Neural cell (in vitro differentiated cells): ENCODE results near the gene ZDHHC14. TPM values are rescaled to one million over a fixed set of nuclear protein-coding genes. Genes with fewer than 3 reads are reported as not detected.

ENCODE experiments used
- H2AFZ ChIP-seq: fragments of 200-600, 300-800 bp; sonication (generic), shearing (Covaris generic); 2 replicates; pipeline ENCODE4 v1.6.0; 2014; ENCODE audit warnings: low read depth, mild to moderate bottlenecking, antibody characterized with exemption, low read length, moderate library complexity
- H3F3A ChIP-seq: fragments of 200-600 bp; shearing (Covaris generic); 2 replicates; pipeline ENCODE4 v1.6.1; 2016; ENCODE audit warnings: mild to moderate bottlenecking, moderate library complexity, mixed read lengths, antibody characterized with exemption, low read length; ENCODE audit not compliant: insufficient read depth, poor library complexity, severe bottlenecking
- H3K27ac ChIP-seq: fragments of 200-600, 300-800 bp; sonication (generic), shearing (Covaris generic); 2 replicates; pipeline ENCODE4 v1.5.1; 2014; ENCODE audit warnings: mild to moderate bottlenecking, low read length, moderate library complexity
- H3K27me3 ChIP-seq: fragments of 300-800, 200-600 bp; sonication (generic), shearing (Covaris generic); 2 replicates; pipeline ENCODE4 v1.6.0; 2014; ENCODE audit warnings: mild to moderate bottlenecking, low read depth, low read length, moderate library complexity; ENCODE audit not compliant: insufficient read depth
- H3K36me3 ChIP-seq: fragments of 300-800, 200-600 bp; sonication (generic), shearing (Covaris generic); 2 replicates; pipeline ENCODE4 v1.5.1; 2014; ENCODE audit warnings: mild to moderate bottlenecking, antibody characterized with exemption, low read length, moderate library complexity; ENCODE audit not compliant: insufficient read depth
- H3K4me2 ChIP-seq: fragments of 300-800, 200-600 bp; sonication (generic), shearing (Covaris generic); 2 replicates; pipeline ENCODE4 v1.6.0; 2014; ENCODE audit warnings: mild to moderate bottlenecking, low read length
- H3K4me3 ChIP-seq: fragments of 300-800, 200-600 bp; sonication (generic), shearing (Covaris generic); 2 replicates; pipeline ENCODE4 v1.5.1; 2014; ENCODE audit warnings: mild to moderate bottlenecking, low read length, moderate library complexity
- H3K79me2 ChIP-seq: fragments of 200-600 bp; shearing (Covaris generic); replicated peaks from 2 replicates; pipeline ENCODE4 v1.6.0; 2014; ENCODE audit warnings: mild to moderate bottlenecking, low read length, moderate library complexity; ENCODE audit not compliant: insufficient read depth
- H3K9ac ChIP-seq: fragments of 300-800, 200-600 bp; sonication (generic), shearing (Covaris generic); 2 replicates; pipeline ENCODE4 v1.6.1; 2016; ENCODE audit warnings: mild to moderate bottlenecking, low read length, mixed read lengths
- H3K9me2 ChIP-seq: fragments of 200-600 bp; shearing (Covaris generic); 2 replicates; pipeline ENCODE4 v1.6.1; 2016; ENCODE audit warnings: mild to moderate bottlenecking, low read length, mixed read lengths; ENCODE audit not compliant: insufficient read depth
- H3K9me3 ChIP-seq: fragments of 200-600, 300-800 bp; sonication (generic), shearing (Covaris generic); 2 replicates; pipeline ENCODE4 v1.6.1; 2016; ENCODE audit warnings: mild to moderate bottlenecking, mixed run types, low read length, moderate library complexity, mixed read lengths
- H4K20me1 ChIP-seq: fragments of 200-600 bp; shearing (Covaris generic); 2 replicates; pipeline ENCODE4 v1.6.1; 2016; ENCODE audit warnings: mild to moderate bottlenecking, mixed run types; ENCODE audit not compliant: insufficient read depth
- CTCF ChIP-seq: fragments of 450-650 bp; IDR thresholded peaks from 2 replicates; pipeline ENCODE4 v1.5.1; 2014; ENCODE audit warnings: antibody characterized with exemption, mild to moderate bottlenecking, moderate library complexity; ENCODE audit not compliant: poor library complexity, severe bottlenecking
- EP300 ChIP-seq: fragments of 450-650 bp; conservative IDR thresholded peaks from 2 replicates; pipeline ENCODE4 v1.6.1; 2014; ENCODE audit warnings: antibody characterized with exemption, mild to moderate bottlenecking, moderate library complexity; ENCODE audit not compliant: poor library complexity, severe bottlenecking
- EZH2 ChIP-seq: fragments of 200-600, 300-800 bp; shearing (Covaris generic), sonication (generic); IDR thresholded peaks from 2 replicates; pipeline ENCODE4 v1.6.1; 2014; ENCODE audit warnings: antibody characterized with exemption, low read length, borderline replicate concordance, mild to moderate bottlenecking; ENCODE audit not compliant: insufficient read depth, poor library complexity, severe bottlenecking
- MXI1 ChIP-seq: fragments of 450-650 bp; conservative IDR thresholded peaks from 2 replicates; pipeline ENCODE4 v1.6.1; 2014; ENCODE audit warnings: antibody characterized with exemption, mild to moderate bottlenecking; ENCODE audit not compliant: poor library complexity, severe bottlenecking
- POLR2AphosphoS5 ChIP-seq: IDR thresholded peaks from 2 replicates; pipeline ENCODE4 v1.6.1; 2012
- RAD21 ChIP-seq: fragments of 450-650 bp; conservative IDR thresholded peaks from 2 replicates; pipeline ENCODE4 v1.6.1; 2014; ENCODE audit warnings: antibody characterized with exemption, mild to moderate bottlenecking, moderate library complexity
- SMC3 ChIP-seq: fragments of 450-650 bp; conservative IDR thresholded peaks from 2 replicates; pipeline ENCODE4 v1.6.1; 2014; ENCODE audit warnings: antibody characterized with exemption, mild to moderate bottlenecking, moderate library complexity; ENCODE audit not compliant: poor library complexity
- TAF1 ChIP-seq: IDR thresholded peaks from 2 replicates; pipeline ENCODE4 v1.6.1; 2012; ENCODE audit warnings: low read depth
- polyA plus RNA-seq: library from polyadenylated mRNA; depleted of rRNA; stranded (reverse); fragments of >200 nt; gene quantifications from 2 replicates; pipeline ENCODE4 v1.2.3, GENCODE V29; 2014
- TF ChIP-seq, protein P1 (sequence below): IDR thresholded peaks from 2 replicates; pipeline ENCODE4 v1.6.1; 2012; ENCODE audit warnings: borderline replicate concordance

The ZDHHC14 gene
- polyA plus RNA-seq, 1 donor from 2014 or later, result 4.1 TPM

DNA sequence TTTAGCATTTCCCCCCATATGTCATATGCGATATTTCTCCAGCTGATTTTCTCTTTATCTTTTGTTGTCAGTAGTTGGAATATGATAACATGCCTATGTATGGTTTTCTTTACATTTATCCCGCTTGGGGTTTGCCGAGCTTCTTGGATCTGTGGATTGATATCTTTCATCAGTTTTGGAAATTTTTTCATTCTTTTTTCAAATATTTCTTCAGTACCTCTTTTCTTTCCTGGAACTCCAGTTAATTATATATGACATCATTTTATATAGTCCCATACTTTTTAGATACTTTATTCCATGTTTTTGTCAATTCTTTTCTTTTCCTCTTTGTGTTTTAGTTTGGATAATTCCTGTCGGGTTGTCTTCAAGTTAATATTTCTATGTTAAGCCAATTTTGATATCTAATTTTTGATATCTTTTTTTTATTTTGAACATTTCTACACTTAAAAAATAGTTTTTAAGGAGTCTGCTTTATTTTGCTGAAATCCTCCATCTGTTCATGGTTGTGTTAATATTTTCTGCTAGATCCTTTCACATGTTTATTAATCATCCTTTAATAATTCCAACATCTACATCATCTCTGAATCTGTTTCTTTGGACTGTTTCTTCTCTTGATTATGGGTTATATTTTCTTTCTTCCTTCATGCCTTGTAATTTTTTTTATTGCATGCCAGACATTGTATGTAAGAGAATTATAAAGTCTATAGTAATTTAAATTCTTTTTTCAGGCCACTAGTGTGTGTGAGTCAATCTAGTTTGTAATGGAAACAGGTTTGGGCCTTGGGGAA is 9.5 kb downstream of the ZDHHC14 start:
- Histone ChIP-seq H3K9me3 (peaks cover 12% of the 10 kb centered on the region), H3K27me3 (no peaks in the 10 kb centered on the region), H3K36me3 (no peaks in the 10 kb centered on the region), H3K4me3 (no peak overlapping the region), H3K9me2 (no peaks in the 10 kb centered on the region), H3K4me2 (no peak overlapping the region), H3K79me2 (no peaks in the 10 kb centered on the region), H2AFZ (no peak overlapping the region), H3F3A (peaks cover 2% of the 10 kb centered on the region), H3K9ac (no peak overlapping the region), H3K27ac (no peak overlapping the region), H4K20me1 (no peaks in the 10 kb centered on the region)
- no peak for TF ChIP-seq TAF1
- TF ChIP-seq CTCF, result no peak
- no peak for TF ChIP-seq POLR2AphosphoS5
- no peak for TF ChIP-seq MXI1
- TF ChIP-seq EP300, result no peak
- no peak for TF ChIP-seq RAD21

- no peaks in the 10 kb centered on the region for H3K9me2 ChIP-seq
- no peak for TF ChIP-seq TAF1
- TF ChIP-seq POLR2AphosphoS5, result no peak
- TF ChIP-seq EP300, result no peak
- no peak for TF ChIP-seq RAD21
- no peaks in the 10 kb centered on the region for H3K36me3 ChIP-seq
- no peaks in the 10 kb centered on the region for H3K27me3 ChIP-seq
- no peaks in the 10 kb centered on the region for H3F3A ChIP-seq
- H3K4me3 ChIP-seq, result no peak overlapping the region
- H3K4me2 ChIP-seq, result no peak overlapping the region
- H4K20me1 ChIP-seq, result no peaks in the 10 kb centered on the region
- H3K9me3 ChIP-seq, result peaks cover 12% of the 10 kb centered on the region
- H3K9ac ChIP-seq, result no peak overlapping the region
- no peaks in the 10 kb centered on the region for H3K79me2 ChIP-seq
- no peak overlapping the region for H3K27ac ChIP-seq
- no peak overlapping the region for H2AFZ ChIP-seq
These were observed 12.1 kb downstream of the ZDHHC14 start for GRCh38 chr6:157392927-157393668.

DNA sequence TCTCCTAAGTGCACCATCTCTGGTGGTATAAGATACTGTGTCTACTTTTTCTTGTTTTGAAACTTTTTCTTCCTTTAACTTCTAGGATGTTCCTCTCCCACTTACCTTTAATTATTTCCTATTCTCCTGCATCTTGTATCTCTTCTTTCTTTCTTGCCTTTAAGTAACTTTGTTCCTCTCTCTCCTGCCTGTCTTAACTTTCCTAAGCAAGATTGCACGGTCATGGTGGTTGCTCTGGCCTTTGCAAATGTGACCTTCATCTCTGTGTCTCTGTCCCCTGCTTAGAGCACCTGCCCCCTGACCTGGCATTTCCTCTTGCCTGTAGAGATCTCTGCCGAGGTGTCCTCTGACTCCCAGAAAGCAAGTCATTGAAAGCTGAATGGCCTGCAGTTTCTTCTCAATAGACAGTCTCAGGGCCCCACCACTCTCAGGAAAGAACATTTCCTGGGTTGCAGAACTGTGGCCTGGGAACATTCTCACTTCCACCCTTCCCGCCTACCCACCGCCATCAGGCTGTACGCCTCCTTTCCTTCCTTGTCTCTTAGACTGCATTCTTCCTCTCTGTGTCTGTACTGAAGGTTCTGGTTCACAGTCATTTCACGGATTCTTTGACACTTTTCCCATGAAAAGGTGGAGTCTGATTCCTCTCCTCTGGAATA is 12.8 kb downstream of the ZDHHC14 start:
- Histone ChIP-seq H3F3A (no peaks in the 10 kb centered on the region), H3K27me3 (no peaks in the 10 kb centered on the region), H3K27ac (no peak overlapping the region), H3K9me3 (peaks cover 12% of the 10 kb centered on the region), H3K9me2 (no peaks in the 10 kb centered on the region), H3K4me3 (no peak overlapping the region), H4K20me1 (no peaks in the 10 kb centered on the region), H3K9ac (no peak overlapping the region), H3K79me2 (no peaks in the 10 kb centered on the region), H3K36me3 (no peaks in the 10 kb centered on the region), H3K4me2 (no peak overlapping the region), H2AFZ (no peak overlapping the region)
- TF ChIP-seq CTCF (no peak), MXI1 (no peak), TAF1 (no peak), SMC3 (no peak), EP300 (no peak), POLR2AphosphoS5 (no peak), RAD21 (no peak), EZH2 (no peak)
- TF ChIP-seq, protein P1, sequence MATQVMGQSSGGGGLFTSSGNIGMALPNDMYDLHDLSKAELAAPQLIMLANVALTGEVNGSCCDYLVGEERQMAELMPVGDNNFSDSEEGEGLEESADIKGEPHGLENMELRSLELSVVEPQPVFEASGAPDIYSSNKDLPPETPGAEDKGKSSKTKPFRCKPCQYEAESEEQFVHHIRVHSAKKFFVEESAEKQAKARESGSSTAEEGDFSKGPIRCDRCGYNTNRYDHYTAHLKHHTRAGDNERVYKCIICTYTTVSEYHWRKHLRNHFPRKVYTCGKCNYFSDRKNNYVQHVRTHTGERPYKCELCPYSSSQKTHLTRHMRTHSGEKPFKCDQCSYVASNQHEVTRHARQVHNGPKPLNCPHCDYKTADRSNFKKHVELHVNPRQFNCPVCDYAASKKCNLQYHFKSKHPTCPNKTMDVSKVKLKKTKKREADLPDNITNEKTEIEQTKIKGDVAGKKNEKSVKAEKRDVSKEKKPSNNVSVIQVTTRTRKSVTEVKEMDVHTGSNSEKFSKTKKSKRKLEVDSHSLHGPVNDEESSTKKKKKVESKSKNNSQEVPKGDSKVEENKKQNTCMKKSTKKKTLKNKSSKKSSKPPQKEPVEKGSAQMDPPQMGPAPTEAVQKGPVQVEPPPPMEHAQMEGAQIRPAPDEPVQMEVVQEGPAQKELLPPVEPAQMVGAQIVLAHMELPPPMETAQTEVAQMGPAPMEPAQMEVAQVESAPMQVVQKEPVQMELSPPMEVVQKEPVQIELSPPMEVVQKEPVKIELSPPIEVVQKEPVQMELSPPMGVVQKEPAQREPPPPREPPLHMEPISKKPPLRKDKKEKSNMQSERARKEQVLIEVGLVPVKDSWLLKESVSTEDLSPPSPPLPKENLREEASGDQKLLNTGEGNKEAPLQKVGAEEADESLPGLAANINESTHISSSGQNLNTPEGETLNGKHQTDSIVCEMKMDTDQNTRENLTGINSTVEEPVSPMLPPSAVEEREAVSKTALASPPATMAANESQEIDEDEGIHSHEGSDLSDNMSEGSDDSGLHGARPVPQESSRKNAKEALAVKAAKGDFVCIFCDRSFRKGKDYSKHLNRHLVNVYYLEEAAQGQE, result no peak
